ENCODE data around the gene CSNK2A3.

DNA sequence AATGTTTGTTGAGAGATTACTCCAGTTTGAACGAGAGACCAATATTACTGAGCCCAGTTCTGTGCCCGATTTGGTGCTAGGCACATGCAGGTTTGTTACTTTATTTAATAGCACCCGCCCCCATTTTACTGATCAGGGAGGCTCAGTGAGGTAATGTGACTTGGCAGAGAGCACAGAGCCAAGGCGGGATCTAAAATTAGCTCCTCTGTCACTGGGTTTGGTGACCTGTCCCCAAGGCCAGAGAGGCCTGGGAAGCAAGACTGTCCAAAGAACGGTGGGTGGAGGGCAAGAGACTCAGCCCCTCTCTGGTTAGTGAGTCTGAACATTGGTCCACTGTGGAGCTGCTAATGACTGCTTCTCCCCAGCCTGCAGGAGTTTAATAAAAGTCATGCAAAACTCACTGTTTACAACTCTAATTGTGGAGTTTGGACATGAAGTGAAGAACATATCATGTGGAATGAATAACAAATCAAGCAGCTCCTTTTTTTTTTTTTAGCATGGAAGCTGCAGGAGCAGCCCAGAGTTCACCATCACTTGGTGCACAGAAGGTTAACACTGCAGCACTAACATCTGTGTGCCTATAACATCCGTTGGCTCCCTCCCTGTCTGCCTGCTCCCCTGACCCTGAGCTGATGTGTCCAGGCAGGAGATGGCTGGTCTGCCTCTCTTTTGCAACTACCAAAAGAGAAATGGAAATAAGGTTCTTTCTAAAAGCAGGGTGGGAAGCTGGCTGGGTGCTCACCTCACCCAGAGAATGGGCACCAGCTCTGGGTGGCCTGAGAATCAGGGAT is 39.0 kb downstream of the CSNK2A3 start:
- TF ChIP-seq, protein P1, sequence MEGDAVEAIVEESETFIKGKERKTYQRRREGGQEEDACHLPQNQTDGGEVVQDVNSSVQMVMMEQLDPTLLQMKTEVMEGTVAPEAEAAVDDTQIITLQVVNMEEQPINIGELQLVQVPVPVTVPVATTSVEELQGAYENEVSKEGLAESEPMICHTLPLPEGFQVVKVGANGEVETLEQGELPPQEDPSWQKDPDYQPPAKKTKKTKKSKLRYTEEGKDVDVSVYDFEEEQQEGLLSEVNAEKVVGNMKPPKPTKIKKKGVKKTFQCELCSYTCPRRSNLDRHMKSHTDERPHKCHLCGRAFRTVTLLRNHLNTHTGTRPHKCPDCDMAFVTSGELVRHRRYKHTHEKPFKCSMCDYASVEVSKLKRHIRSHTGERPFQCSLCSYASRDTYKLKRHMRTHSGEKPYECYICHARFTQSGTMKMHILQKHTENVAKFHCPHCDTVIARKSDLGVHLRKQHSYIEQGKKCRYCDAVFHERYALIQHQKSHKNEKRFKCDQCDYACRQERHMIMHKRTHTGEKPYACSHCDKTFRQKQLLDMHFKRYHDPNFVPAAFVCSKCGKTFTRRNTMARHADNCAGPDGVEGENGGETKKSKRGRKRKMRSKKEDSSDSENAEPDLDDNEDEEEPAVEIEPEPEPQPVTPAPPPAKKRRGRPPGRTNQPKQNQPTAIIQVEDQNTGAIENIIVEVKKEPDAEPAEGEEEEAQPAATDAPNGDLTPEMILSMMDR (IDR thresholded peaks at IDR 0.05 in 8 of 11, conservative IDR thresholded peaks at IDR 0.05 in 3 of 11), result no peak
- no peak for TF ChIP-seq POLR2AphosphoS5 (IDR thresholded peaks at IDR 0.05)

Measured in spleen (tissue), 7 donors.